GM12891 (cell line): ENCODE results near the gene EEFSEC.

Experiments used
- PAX5 ChIP-seq: IDR thresholded peaks from 2 replicates; pipeline ENCODE4 v1.6.1; 2011; ENCODE audit warnings: low read length, moderate library complexity, mild to moderate bottlenecking; ENCODE audit not compliant: insufficient read depth, severe bottlenecking
- POLR2A ChIP-seq: IDR thresholded peaks from 2 replicates; pipeline ENCODE4 v1.6.1; 2011; ENCODE audit warnings: low read depth, low read length, control low read depth
- POLR2AphosphoS5 ChIP-seq: IDR thresholded peaks from 2 replicates; pipeline ENCODE4 v1.6.1; 2011; ENCODE audit warnings: low read depth, low read length, control low read depth
- POU2F2 ChIP-seq: IDR thresholded peaks from 2 replicates; pipeline ENCODE4 v1.6.1; 2011; ENCODE audit warnings: low read depth, mild to moderate bottlenecking, control low read depth, low read length, moderate library complexity
- SPI1 ChIP-seq: IDR thresholded peaks from 2 replicates; pipeline ENCODE4 v1.6.1; 2011; ENCODE audit warnings: low read depth, low read length, control low read depth
- TAF1 ChIP-seq: IDR thresholded peaks from 2 replicates; pipeline ENCODE4 v1.6.1; 2011; ENCODE audit warnings: low read depth, low read length, control low read depth

DNA sequence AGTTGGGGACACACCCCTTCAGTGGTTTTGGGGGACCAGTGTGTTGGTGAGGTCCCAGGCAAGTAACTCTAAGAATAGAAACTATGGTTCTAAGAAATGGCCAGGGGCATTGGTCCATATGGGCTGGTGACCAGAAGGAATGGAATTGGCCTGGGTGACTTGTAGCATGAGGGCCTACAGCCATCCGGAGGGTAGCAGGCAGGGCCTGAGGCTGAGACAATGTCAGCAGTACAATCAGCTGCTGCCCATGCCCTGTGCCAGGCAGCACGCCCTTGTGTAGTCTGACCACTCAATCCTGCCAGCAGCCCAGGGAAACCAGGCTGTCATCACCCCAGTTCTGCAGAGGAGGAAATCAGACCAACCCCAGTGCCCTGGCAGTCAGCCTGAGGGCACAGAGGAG is 212.9 kb downstream of the EEFSEC start:
- TF ChIP-seq POLR2AphosphoS5 (no peak), SPI1 (no peak), TAF1 (no peak), POLR2A (no peak), POU2F2 (no peak), PAX5 (no peak)
